AG09309 (cell line): Measurements from ENCODE around the gene COL18A1.

ENCODE experiments used
- DNase-seq: peaks from one replicate; pipeline ENCODE4 v3.0.0-alpha.2; 2010; ENCODE audit warnings: low read depth
- H3K4me3 ChIP-seq: 2 replicates; pipeline ENCODE4 v1.5.1; 2011; ENCODE audit warnings: mild to moderate bottlenecking, low read depth, low read length, moderate library complexity; ENCODE audit not compliant: control insufficient read depth
- TF ChIP-seq, protein P1 (sequence below): IDR thresholded peaks from 2 replicates; pipeline ENCODE4 v1.5.1; 2011; ENCODE audit warnings: mild to moderate bottlenecking, low read depth, low read length, inconsistent platforms; ENCODE audit not compliant: insufficient read depth, control insufficient read depth; ENCODE audit errors: missing control alignments

The COL18A1 gene

DNA sequence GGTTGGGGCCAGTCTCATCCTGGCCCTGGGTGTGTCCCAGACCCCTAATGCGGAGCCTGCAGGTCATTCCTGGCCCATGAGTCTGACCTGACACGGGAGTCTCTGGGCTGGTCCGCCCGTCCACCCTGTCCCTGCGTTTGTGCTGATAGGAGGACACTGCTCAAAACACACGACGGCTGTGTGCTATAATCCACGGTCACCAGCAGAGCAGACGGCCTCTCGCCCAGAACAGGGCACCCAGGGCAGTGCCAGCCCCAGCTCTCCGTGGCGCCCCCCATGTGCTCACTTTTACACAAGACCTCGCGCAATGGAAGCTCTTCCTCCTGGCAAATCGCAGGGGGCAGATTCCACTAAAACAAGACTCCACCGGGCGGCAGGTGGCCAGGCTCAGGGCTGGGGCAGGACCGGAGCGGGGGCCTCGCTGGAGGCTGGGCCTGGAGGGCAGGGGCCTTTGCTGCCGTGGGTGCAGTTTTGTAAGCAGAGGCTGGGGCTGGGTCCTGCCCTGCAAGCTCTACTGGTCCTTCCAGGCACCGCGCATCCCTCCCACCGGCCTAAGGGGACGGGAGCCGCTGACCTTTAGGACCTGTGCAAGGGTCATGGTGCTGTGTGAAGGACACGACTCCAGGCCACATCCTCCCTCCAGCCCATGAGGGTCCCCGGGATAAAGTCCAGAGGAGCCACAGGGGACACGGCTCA, 147.9 kb downstream of the COL18A1 start:
- no peak for DNase-seq
- TF ChIP-seq, protein P1, sequence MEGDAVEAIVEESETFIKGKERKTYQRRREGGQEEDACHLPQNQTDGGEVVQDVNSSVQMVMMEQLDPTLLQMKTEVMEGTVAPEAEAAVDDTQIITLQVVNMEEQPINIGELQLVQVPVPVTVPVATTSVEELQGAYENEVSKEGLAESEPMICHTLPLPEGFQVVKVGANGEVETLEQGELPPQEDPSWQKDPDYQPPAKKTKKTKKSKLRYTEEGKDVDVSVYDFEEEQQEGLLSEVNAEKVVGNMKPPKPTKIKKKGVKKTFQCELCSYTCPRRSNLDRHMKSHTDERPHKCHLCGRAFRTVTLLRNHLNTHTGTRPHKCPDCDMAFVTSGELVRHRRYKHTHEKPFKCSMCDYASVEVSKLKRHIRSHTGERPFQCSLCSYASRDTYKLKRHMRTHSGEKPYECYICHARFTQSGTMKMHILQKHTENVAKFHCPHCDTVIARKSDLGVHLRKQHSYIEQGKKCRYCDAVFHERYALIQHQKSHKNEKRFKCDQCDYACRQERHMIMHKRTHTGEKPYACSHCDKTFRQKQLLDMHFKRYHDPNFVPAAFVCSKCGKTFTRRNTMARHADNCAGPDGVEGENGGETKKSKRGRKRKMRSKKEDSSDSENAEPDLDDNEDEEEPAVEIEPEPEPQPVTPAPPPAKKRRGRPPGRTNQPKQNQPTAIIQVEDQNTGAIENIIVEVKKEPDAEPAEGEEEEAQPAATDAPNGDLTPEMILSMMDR, result no peak
- no peak overlapping the region for H3K4me3 ChIP-seq

DNA sequence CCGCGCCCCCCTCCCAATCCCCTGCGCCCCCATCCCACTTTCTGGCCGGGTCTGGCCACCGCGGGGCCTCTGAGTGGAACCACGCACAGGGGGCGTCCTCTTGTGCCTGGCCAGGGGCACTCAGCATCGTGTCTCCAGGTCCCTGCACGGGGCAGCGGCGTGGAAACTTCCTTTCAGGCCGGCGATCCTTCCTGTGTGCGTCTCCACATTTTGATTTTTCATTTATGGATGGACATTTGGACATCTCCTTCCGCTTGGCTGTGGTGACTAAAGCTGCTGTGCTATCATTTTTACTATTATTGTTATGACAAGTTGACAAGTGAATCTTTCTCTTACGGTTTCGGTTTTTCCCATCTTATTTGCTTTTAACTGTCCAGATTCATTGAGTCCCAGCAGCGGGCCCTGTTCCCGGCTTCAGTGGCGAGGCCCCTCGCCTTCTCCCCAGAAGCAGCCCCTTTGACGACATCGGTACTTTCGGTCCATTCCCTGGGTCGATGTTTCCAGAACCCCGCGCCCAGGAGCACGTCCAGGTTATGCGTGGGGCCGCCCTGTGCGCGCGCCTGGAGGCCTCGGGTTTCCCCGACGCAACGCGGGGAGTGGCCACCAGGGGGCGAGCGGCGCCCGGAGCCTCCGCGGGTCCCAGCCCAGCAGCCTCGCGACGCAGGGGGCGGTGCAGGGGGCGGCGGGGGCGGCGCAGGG, 149.7 kb downstream of the COL18A1 start:
- DNase-seq, result no peak
- H3K4me3 ChIP-seq, result peak overlapping the region; percentile 69
- TF ChIP-seq, protein P1, result peak; percentile 67

DNA sequence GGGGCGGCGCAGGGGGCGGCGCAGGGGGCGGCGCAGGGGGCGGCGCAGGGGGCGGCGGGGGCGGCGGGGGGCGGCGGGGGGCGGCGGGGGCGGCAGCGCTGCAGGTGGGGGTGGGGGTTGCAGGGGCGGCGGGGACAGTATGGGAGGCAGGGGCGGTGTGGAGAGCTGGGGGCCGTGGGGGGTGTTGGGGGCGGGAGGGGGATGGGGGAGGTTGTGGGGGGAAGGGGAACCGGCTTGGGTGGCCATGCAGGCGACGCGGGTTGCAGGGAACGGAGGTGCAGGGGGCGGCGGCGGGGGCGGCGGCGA, 150.2 kb downstream of the COL18A1 start:
- peak overlapping the region; percentile 49 for H3K4me3 ChIP-seq
- no peak for DNase-seq
- TF ChIP-seq, protein P1, result no peak

- TF ChIP-seq, protein P1, result peak; percentile 95
- DNase-seq, result peak; percentile 33
- peak overlapping the region; percentile 49 for H3K4me3 ChIP-seq
Observed at GRCh38 chr21:45555557-45556301, 150.8 kb downstream of the COL18A1 start.

- TF ChIP-seq, protein P1, result no peak
- DNase-seq, result no peak
- H3K4me3 ChIP-seq, result peak overlapping the region; percentile 49; the same call in 1 of the 2 replicates
Observed at GRCh38 chr21:45556302-45556644, 151.3 kb downstream of the COL18A1 start.

DNA sequence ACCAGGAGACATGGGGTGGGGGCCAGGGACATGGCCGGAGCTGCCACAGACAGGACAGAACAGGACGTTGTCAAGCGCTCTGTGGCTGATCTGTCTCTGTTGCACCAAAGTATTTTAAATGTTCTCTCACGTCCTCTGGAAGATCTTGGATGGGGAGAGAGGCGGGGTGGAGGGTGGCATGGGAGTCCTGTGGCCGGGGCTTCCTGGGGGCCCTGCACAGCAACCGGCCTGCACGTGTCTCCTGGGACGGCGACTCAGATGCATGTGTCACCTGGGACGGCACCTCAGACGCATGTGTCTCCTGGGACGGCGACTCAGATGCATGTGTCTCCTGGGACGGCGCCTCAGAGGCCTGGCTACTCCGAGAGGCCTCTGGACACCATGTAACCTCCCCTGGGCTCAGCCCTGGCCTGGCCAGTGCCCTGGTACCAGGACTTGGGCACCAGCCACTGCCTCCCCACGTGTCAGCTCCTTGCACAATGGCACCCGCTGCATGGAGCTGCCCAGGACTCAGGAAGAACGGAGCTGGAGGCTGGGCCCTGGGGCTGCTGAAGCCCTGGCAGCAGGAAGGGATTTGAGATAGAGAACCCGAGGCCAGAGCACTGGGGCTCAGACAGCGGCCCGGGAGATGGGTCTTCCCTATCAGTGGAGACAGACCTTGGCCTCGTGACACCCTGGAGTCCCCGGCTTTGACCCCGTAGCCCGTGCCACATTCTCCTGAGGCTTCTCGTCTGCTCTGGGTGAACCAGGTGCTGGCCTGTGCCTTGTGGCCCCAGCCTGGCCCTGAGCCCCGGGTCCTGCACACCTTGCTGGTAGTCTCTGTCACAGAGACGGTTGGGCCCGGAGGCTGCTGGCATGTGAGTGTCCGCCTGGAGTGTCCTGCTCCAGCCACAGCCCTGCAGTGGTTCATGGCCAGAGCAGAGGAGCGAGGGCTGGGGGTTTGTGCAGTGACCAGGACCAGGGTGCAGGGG, 152.0 kb downstream of the COL18A1 start:
- H3K4me3 ChIP-seq, result no peak overlapping the region
- no peak for DNase-seq
- TF ChIP-seq, protein P1, result no peak
